GM15510 (cell line): Measurements from ENCODE around the gene MOGAT1.

Experiments
- POLR2A ChIP-seq: IDR thresholded peaks from 3 replicates; pipeline ENCODE4 v1.6.1; 2011; ENCODE audit warnings: borderline replicate concordance; ENCODE audit not compliant: insufficient read length; ENCODE audit errors: extremely low read depth

Gene MOGAT1, protein sequence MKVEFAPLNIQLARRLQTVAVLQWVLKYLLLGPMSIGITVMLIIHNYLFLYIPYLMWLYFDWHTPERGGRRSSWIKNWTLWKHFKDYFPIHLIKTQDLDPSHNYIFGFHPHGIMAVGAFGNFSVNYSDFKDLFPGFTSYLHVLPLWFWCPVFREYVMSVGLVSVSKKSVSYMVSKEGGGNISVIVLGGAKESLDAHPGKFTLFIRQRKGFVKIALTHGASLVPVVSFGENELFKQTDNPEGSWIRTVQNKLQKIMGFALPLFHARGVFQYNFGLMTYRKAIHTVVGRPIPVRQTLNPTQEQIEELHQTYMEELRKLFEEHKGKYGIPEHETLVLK

DNA sequence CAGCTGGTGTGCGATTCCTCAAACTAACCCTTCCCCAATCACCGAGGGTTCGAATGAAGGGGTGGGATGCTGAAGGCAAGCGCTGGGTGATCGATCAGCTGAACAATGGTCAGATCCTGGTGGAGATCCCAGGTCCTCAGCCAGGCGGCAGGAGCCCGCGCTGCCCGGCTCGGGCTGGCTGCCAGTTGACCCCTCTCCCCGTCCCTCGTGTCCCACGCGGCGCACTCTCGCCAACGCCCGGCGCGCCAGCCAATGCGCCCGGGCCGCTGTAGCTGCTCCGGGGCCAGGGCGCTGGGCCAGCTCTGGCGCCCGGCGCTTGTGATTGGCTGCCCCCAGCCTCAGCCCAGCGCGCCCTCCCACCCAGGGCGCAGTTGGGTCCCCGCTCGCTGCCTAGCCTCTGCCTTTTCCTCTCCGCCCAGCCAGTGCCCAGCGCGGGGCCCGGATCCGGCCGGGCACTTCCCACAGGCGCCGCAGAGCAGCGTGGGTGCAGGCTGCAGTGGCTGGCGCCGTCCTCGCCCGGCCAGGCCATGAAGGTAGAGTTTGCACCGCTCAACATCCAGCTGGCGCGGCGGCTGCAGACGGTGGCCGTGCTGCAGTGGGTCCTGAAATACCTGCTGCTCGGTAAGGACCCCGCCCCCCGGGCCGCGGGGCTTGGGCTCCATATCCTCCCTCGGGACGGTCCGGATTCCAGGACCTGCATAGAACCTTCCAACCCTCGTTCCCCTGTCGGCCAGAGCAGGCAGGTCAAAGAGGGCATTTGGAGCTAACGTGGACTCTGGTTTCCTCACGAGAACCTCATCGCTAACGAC, at the start of gene MOGAT1:
MOGAT1 (plus strand) TSS at position 400 of the 809 bp plus-strand sequence; CDS start at position 528, 128 bp downstream.
- no peak for TF ChIP-seq POLR2A

DNA sequence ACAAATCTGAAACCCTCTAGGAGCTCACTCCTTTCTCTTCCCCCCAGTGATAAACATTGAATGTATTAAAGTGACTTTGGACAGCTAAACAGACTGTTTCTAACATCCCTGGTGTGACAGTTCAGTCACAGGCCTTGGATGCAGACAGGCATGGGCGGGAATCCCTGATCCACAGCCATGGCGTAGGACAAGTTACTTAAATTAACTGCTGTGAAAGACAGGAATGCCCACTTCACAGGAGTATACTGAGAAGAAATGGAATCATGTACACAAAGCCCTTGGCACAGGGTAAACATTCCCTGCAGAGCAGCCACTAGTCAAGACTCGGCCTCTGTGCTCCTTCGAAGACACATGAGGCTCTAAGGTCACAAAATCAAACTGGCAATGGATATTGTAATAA, 49.6 kb upstream of the MOGAT1 start:
- no peak for TF ChIP-seq POLR2A

DNA sequence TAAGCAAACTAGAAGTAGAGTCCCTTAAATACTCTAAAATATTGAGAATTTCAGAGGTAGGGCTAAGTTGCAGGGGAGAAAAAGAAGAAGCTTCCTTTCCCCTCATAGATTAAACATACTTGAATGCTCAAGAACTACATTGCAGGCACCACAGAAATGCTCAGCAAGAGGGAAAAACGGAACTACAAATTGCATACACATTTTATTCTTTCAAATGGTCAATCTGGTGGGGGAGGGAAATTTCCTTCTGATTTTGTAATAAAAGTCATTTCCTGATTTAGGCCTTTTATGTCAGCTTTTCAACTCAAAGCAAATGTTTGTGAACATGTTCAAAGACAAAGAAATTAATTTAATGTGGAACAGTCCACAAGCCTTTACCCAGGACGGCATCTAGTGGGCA, 48.5 kb upstream of the MOGAT1 start:
- TF ChIP-seq POLR2A: no peak

DNA sequence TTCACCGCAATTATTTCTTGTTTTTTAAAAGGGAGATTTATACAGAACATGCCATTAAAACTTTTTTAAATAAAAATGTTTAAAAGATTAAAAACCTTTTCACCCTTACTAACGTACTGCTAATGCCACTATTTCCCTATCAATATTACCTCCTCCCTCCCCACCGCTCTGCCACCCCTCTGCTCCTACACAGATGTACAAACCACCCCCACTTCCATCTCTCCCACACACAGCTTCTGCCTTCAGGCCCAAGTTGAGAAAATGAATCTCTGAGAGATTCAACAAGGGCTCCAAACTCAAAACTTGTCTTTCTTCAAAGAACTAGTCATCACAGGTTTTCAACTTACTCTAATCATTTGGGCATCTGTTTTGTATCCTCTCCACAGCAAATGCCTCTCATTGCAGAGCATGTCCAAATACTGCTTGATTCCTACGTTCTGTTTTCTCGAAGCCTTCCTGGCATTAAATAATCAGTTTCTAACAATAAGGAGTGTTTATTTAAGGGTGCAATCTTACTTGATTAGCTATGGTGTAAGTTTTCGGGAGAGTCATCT, 47.6 kb upstream of the MOGAT1 start:
- TF ChIP-seq POLR2A: no peak

DNA sequence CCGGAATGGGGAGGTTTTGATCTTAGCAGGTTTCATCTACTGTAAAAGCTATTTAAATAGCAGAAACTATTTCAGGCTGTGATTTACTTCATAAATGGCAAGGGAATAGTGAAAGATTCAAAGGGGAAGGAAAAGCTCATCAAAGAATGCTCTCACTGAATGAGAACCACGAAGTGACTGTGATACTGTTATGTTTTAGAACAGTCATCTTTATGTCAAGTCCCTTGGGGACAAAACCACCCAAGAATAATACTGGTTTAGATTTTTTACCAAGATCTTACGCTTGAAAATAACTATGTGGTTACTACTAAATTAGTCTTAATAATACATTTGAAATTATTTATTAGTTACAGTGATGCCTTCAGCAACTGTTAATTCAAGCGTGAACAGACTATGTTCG, 43.7 kb upstream of the MOGAT1 start:
- no peak for TF ChIP-seq POLR2A

DNA sequence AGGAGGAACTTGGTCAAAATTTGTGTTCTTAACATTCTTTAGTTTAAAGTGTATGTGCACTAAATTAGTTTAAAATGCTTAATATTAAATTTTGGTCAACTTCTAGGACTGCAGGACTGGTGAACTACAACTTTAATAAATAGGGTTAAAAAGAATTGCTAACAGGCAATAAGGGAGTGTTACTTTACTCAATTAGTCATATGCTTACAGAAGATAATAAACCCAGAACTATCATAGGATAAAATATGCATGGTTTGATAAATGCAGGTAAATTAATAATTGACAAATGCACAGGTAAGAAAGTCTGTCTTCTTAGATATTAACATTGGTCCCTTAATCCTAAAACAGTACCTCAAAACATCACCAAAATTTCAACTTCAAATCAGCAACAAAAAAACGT, 36.2 kb upstream of the MOGAT1 start:
- TF ChIP-seq POLR2A: no peak

DNA sequence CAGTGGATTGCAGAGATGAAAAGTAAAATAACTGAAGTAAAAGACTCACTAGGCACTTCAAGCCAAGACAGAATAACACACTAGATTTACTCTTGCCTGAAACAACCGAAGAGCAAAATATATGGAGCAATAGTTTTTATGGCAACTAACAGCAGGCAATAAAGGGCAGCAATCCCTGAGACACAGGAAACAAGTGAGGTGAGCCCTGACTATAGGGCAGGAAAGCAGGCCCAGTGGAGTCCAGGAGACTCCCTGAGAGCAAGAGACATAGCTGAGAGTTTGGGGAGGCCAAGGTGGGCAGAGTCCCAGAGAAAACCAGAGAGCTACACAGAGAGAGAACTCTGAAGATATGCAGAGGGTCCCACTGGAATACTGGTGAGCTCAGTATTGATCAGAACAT, 34.4 kb upstream of the MOGAT1 start:
- TF ChIP-seq POLR2A: no peak

DNA sequence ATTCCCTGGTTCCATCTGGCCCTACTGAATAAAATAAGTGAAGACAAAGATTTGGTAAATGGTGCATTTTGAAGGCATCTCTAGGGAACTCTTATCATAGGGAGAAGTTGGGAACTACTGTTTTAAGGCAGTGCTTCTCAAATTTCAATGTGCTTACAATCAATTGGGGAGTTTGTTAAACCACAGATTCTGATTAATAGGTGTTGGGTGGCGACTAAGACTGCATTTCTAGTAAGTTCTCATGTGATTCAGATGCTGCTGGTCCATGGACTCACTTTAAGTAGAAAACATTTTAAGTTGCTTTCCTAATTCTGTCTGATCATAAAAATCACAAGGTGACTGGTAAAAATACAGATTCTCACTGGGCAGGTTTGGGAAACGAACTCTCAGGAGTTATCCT, 30.1 kb upstream of the MOGAT1 start:
- TF ChIP-seq POLR2A: no peak

DNA sequence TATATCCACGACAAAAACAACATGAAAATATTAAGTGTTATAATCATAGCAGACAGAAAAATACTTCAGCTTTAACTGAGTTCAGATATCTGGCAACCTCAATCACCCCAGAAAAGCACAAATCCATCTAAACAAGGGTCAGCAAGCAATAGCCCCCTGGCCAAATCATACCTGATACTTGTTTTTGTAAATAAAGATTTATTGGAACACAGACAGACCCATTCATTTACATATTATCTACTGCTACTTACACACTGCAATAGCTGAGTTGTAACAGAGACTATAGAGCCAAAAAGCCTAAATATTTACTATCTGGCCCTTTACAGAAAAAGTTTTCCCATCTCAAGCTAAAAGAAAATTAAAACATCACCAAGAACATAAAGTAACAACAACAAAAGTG, 28.3 kb upstream of the MOGAT1 start:
- no peak for TF ChIP-seq POLR2A

DNA sequence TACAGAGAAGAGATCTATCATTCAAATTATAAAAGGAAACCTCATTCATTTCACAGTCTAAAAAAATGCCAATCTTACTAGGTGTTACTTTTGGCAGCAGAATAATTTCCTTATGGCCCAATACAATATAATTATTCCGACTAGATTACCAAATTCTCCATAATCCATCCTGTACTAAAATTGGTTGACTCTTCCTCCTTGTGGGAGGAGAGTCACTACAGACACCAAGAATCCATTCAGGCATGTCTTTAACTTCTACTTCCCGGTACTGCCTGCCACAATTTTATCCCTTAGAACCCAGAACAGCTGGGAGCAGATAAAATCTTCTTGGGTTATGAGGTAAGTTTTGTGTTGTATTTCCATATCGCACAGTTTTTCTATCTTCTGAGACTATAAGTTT, 25.4 kb upstream of the MOGAT1 start:
- no peak for TF ChIP-seq POLR2A

DNA sequence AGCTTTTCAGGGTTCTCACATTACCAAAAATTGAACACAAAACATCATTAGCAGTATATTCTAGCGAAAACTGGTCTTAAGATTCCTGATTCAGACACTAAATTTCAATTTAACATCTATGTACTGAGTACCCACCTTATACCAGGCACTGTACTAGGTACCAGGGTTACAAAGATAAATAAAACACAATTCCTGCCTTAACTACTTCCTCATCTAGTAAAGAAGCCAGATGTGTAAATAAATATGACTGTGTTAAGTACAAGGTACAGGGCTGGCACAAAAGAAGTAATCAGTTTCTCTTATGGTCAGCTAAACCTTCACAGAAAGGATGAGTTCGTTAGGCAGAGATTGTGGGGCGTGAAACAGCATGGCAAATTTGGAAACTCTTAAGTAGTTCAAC, 21.7 kb upstream of the MOGAT1 start:
- no peak for TF ChIP-seq POLR2A

DNA sequence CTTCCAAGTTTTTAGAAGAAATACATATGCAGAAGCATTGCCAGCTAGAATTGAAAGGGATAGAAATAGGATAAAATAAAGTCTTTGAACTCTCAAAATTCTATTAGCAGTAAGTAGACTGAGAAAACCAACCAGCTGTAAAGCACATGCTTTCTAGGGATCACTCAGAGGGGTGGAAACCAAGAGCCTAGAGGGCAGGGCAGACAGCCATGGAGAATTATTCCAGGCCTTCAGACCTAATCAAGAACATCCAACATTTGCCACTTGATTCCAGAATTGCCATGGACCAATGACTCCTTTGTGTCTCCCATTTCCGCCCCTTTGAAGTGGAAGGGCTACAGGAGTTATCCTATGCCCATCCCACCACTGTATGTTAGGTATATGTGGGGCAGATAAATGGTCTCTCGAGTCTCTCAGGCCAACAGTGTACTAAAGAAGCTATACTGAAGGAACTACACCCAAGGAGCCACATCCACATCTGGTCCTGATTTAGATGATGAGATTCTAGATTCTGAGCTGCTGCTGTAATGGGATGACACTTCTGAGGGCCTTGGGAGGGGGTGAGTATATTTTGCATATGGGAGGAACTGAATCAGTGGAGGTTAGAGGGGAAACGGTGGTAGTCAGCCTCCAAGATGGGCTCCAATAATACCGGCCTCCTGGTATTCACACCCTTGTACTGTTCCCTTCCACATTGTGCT, 19.6 kb upstream of the MOGAT1 start:
- TF ChIP-seq POLR2A: no peak

DNA sequence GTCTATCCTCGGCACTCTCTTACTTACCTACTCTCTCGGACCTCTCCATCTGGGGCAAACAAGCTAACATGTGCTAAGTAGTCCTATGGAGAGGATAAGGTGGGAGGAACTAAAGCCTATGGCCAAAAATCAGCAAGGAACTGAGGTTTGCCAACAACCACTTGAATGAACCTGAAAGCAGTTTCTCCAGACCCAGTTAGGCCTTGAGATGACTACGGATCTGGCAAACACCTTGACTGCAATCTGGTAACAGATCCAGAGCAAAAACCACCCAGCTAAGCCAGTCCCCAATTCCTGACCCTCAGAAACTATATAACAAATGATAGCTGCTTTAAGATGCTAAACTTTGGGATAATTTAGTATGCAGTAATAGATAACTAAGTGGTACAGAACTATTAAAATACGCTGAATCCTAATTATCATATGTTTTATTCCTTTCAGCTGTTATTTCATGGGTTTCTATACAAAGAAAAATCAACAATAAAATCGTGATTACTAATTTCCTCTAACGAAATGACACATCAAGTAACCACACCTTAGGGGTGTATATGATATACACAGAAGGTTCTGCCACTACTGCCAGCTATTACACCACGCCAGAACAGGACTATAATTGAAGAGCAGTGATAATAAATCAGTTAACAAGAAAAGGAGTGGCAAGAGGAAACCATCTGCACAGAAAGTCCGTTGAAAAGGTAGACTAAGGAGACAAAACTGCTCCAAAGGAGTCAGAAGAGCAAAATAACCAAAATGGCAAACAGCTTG, 18.8 kb upstream of the MOGAT1 start:
- no peak for TF ChIP-seq POLR2A

DNA sequence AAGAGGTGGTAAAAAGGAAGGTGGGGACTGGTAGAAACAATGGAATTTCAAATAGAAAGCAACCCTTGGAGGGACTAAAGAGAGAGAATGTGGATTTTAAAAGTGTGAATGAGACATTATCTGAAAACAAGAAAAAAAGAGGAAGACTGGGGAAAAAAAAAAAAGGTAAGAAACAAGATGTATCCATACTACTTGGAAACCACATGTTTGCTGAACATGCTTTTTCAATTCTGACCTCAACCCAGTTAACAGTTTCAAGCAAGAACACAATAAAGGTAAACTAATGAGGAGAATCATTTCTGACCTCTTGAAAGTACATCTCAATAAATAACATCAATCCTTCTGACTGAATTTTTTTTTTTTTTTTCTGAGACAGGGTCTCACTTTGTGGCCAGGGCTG, 18.2 kb upstream of the MOGAT1 start:
- TF ChIP-seq POLR2A: no peak

DNA sequence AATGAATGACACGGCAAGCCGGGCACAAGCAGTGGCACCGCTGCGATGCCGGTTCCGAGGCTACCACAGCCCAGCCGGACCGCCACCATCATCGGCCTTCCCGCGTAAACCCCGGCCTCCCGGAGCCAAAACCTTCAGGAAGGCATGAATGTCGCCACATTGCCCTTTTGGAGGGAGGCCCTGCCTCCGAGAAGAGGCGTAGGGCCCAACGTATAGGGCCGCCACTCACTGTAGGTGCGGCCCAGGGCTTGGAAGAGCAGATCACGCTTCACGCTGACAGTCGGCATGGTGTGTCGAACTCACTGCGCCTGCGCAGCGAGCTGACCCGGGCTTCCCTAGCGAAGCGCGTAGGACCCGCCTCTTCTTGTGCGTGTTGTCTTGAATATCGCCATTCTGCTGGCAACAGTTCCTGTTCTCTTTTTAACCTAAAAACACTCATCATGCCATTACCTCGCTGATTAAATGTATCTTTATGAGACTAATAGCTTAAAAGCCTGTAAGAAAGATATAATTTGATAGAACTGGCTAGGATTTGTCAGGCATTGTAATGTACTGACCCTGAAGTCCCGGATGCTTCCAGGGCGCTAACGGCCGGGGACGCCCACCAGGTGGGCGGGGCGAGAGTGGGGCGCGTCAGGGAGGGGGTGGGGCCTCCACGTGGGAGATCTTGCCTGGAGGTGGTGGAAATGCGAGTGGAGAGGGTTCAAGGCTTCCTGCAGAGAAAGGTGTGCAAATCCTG, 15.5 kb upstream of the MOGAT1 start, which contains the start of gene FARSB:
FARSB (minus strand) TSS at position 306 of the 739 bp plus-strand sequence; CDS start at position 287, 19 bp downstream.
- TF ChIP-seq POLR2A: peak; percentile 86
